Activated T-helper 1 cell treated with anti-CD3 and anti-CD28 coated beads, Interleukin-12 subunit alpha, Interleukin-12 subunit beta, Interleukin-2, Interleukin-4 antibody, amounts not matched to agents 30 ng/mL and 10 ng/mL and 1 ng/mL, durations not matched to agents 14 hours and 24 hours and 36 hours (primary cell): Measurements from ENCODE around the gene CMBL. TPM values are rescaled to one million over a fixed set of nuclear protein-coding genes. Genes with fewer than 3 reads are reported as not detected.

Source experiments
- DNase-seq: peaks from one replicate; pipeline ENCODE4 v3.0.0; 2021; ENCODE audit warnings: low spot score
- H3K27ac Mint-ChIP-seq: one replicate; pipeline ENCODE4 v1.8.0; 2021; ENCODE audit warnings: mild to moderate bottlenecking, mixed read lengths
- H3K27me3 Mint-ChIP-seq: one replicate; pipeline ENCODE4 v1.8.0; 2022; ENCODE audit warnings: mild to moderate bottlenecking, moderate library complexity, mixed read lengths; ENCODE audit not compliant: insufficient read depth
- H3K36me3 Mint-ChIP-seq: one replicate; pipeline ENCODE4 v1.8.0; 2021; ENCODE audit warnings: low read depth, mixed read lengths
- H3K4me1 Mint-ChIP-seq: one replicate; pipeline ENCODE4 v1.8.0; 2021; ENCODE audit warnings: low read depth, mixed read lengths
- H3K4me3 Mint-ChIP-seq: one replicate; pipeline ENCODE4 v1.8.0; 2021; ENCODE audit warnings: mild to moderate bottlenecking, moderate library complexity, mixed read lengths
- H3K9me3 Mint-ChIP-seq: one replicate; pipeline ENCODE4 v1.8.0; 2021; ENCODE audit warnings: mixed read lengths
- intact Hi-C: fragments of 100-400 bp; cut with micrococcal nuclease; formaldehyde crosslinking; loops from one replicate; pipeline ENCODE4 v1.15.1; 2024
- total RNA-seq: library from RNA; stranded (reverse); gene quantifications from 2 replicates; pipeline ENCODE4 v1.2.3, GENCODE V29; 2022

CMBL gene
- total RNA-seq, 1 donor from 2014 or later, result 0.29 TPM

- Mint-ChIP-seq H3K9me3 (no peaks in the 10 kb centered on the region), H3K4me1 (no peaks in the 10 kb centered on the region), H3K4me3 (no peak overlapping the region), H3K27ac (no peak overlapping the region), H3K27me3 (peaks cover 13% of the 10 kb centered on the region), H3K36me3 (no peaks in the 10 kb centered on the region)
- intact Hi-C loops, result no loop called here
- no peak for DNase-seq
Observed at GRCh38 chr5:10339958-10340357, 32.3 kb upstream of the CMBL start.

GRCh38 chr5:10339058-10339811 lies 31.5 kb upstream of the CMBL start:
- intact Hi-C loops, result no loop called here
- Mint-ChIP-seq H3K27ac (no peak overlapping the region), H3K9me3 (no peaks in the 10 kb centered on the region), H3K36me3 (no peaks in the 10 kb centered on the region), H3K4me3 (no peak overlapping the region), H3K27me3 (peaks cover 20% of the 10 kb centered on the region), H3K4me1 (no peaks in the 10 kb centered on the region)
- DNase-seq, result no peak

GRCh38 chr5:10338686-10339057 lies 31.0 kb upstream of the CMBL start:
- no peak for DNase-seq
- H3K9me3 Mint-ChIP-seq, result no peaks in the 10 kb centered on the region
- H3K4me3 Mint-ChIP-seq, result no peak overlapping the region
- intact Hi-C loops, result no loop called here
- no peaks in the 10 kb centered on the region for H3K36me3 Mint-ChIP-seq
- no peaks in the 10 kb centered on the region for H3K4me1 Mint-ChIP-seq
- peaks cover 23% of the 10 kb centered on the region for H3K27me3 Mint-ChIP-seq
- no peak overlapping the region for H3K27ac Mint-ChIP-seq

- Mint-ChIP-seq H3K9me3 (no peaks in the 10 kb centered on the region), H3K4me3 (no peak overlapping the region), H3K4me1 (peaks cover 5% of the 10 kb centered on the region), H3K36me3 (no peaks in the 10 kb centered on the region), H3K27me3 (peaks cover 29% of the 10 kb centered on the region), H3K27ac (no peak overlapping the region)
- intact Hi-C loops, result no loop called here
- no peak for DNase-seq
Observed at GRCh38 chr5:10337986-10338385, 30.3 kb upstream of the CMBL start.

- no peak overlapping the region for H3K27ac Mint-ChIP-seq
- intact Hi-C loops, result no loop called here
- H3K4me1 Mint-ChIP-seq, result peaks cover 5% of the 10 kb centered on the region
- no peaks in the 10 kb centered on the region for H3K9me3 Mint-ChIP-seq
- no peaks in the 10 kb centered on the region for H3K36me3 Mint-ChIP-seq
- no peak overlapping the region for H3K4me3 Mint-ChIP-seq
- H3K27me3 Mint-ChIP-seq, result peaks cover 36% of the 10 kb centered on the region
- no peak for DNase-seq
Observed at GRCh38 chr5:10337107-10337506, 29.4 kb upstream of the CMBL start.

GRCh38 chr5:10335711-10336470 lies 28.2 kb upstream of the CMBL start:
- H3K27ac Mint-ChIP-seq, result no peak overlapping the region
- H3K27me3 Mint-ChIP-seq, result peaks cover 48% of the 10 kb centered on the region
- DNase-seq, result no peak
- H3K36me3 Mint-ChIP-seq, result no peaks in the 10 kb centered on the region
- intact Hi-C loops, result no loop called here
- no peak overlapping the region for H3K4me3 Mint-ChIP-seq
- H3K9me3 Mint-ChIP-seq, result no peaks in the 10 kb centered on the region
- H3K4me1 Mint-ChIP-seq, result peaks cover 5% of the 10 kb centered on the region

GRCh38 chr5:10334831-10335230 lies 27.1 kb upstream of the CMBL start:
- no peak overlapping the region for H3K27ac Mint-ChIP-seq
- no peaks in the 10 kb centered on the region for H3K9me3 Mint-ChIP-seq
- H3K36me3 Mint-ChIP-seq, result no peaks in the 10 kb centered on the region
- intact Hi-C loops, result no loop called here
- H3K4me1 Mint-ChIP-seq, result peaks cover 5% of the 10 kb centered on the region
- no peak for DNase-seq
- H3K4me3 Mint-ChIP-seq, result no peak overlapping the region
- H3K27me3 Mint-ChIP-seq, result peaks cover 53% of the 10 kb centered on the region

- Mint-ChIP-seq H3K4me3 (peak overlapping the region; percentile 79), H3K9me3 (no peaks in the 10 kb centered on the region), H3K4me1 (peaks cover 5% of the 10 kb centered on the region), H3K27ac (no peak overlapping the region), H3K36me3 (no peaks in the 10 kb centered on the region), H3K27me3 (peaks cover 60% of the 10 kb centered on the region)
- no peak for DNase-seq
- intact Hi-C loops, result no loop called here
Observed at GRCh38 chr5:10333154-10334006, 25.7 kb upstream of the CMBL start.

GRCh38 chr5:10332301-10332700 lies 24.6 kb upstream of the CMBL start:
- intact Hi-C loops, result no loop called here
- H3K27me3 Mint-ChIP-seq, result peaks cover 57% of the 10 kb centered on the region

GRCh38 chr5:10331341-10331796 lies 23.7 kb upstream of the CMBL start:
- Mint-ChIP-seq H3K4me1 (peaks cover 5% of the 10 kb centered on the region), H3K4me3 (no peak overlapping the region), H3K27me3 (peaks cover 57% of the 10 kb centered on the region), H3K27ac (no peak overlapping the region), H3K36me3 (no peaks in the 10 kb centered on the region), H3K9me3 (no peaks in the 10 kb centered on the region)
- intact Hi-C loops, result no loop called here
- no peak for DNase-seq

More at GRCh38 chr5:10332301-10332700, 24.6 kb upstream of the CMBL start:
- no peak for DNase-seq
- H3K4me3 Mint-ChIP-seq, result no peak overlapping the region
- H3K9me3 Mint-ChIP-seq, result no peaks in the 10 kb centered on the region
- peaks cover 5% of the 10 kb centered on the region for H3K4me1 Mint-ChIP-seq
- no peak overlapping the region for H3K27ac Mint-ChIP-seq
- no peaks in the 10 kb centered on the region for H3K36me3 Mint-ChIP-seq

- no peaks in the 10 kb centered on the region for H3K36me3 Mint-ChIP-seq
- peaks cover 52% of the 10 kb centered on the region for H3K27me3 Mint-ChIP-seq
- H3K27ac Mint-ChIP-seq, result no peak overlapping the region
- H3K9me3 Mint-ChIP-seq, result no peaks in the 10 kb centered on the region
- intact Hi-C loops, result no loop called here
- H3K4me3 Mint-ChIP-seq, result no peak overlapping the region
- no peak for DNase-seq
- H3K4me1 Mint-ChIP-seq, result peaks cover 5% of the 10 kb centered on the region
Observed at GRCh38 chr5:10330511-10331230, 23.0 kb upstream of the CMBL start.

- Mint-ChIP-seq H3K9me3 (no peaks in the 10 kb centered on the region), H3K27ac (no peak overlapping the region), H3K4me3 (no peak overlapping the region), H3K36me3 (no peaks in the 10 kb centered on the region), H3K4me1 (peaks cover 5% of the 10 kb centered on the region), H3K27me3 (peaks cover 47% of the 10 kb centered on the region)
- intact Hi-C loops, result no loop called here
- no peak for DNase-seq
Observed at GRCh38 chr5:10329820-10330481, 22.2 kb upstream of the CMBL start.
